Esophagus muscularis mucosa (tissue), 4 donors: ENCODE data around the gene HECA.

Source experiments
- CTCF ChIP-seq, 3 experiments: fragments of 200-600 bp in 2 of 3; fragments of 450-650 bp in 1 of 3; sonication (generic) in 2 of 3; IDR thresholded peaks; one replicate each; pipeline ENCODE4 v1.5.1; 2017 to 2019; ENCODE audit warnings: antibody characterized with exemption in 3 of 3, mild to moderate bottlenecking in 2 of 3, moderate library complexity in 1 of 3
- EP300 ChIP-seq: sonication (generic); formaldehyde crosslinking; IDR thresholded peaks from one replicate; pipeline ENCODE4 v1.6.1; 2017; ENCODE audit warnings: antibody characterized with exemption
- POLR2A ChIP-seq: fragments of 450-650 bp; IDR thresholded peaks from one replicate; pipeline ENCODE4 v1.6.1; 2017; ENCODE audit warnings: antibody characterized with exemption, moderate library complexity, mild to moderate bottlenecking, low read depth
- POLR2AphosphoS5 ChIP-seq, 2 donors: sonication (generic); formaldehyde crosslinking; IDR thresholded peaks; one replicate each; pipeline ENCODE4 v1.6.1; 2017; ENCODE audit warnings: antibody characterized with exemption in 2 of 2

GRCh38 chr6:139205843-139206242 is 71.0 kb downstream of the HECA start:
- TF ChIP-seq POLR2AphosphoS5 (IDR thresholded peaks at IDR 0.05) (no peak), POLR2A (no peak), CTCF (IDR thresholded peaks at IDR 0.05) (no peak), EP300 (no peak)
